Mesothelial cell of epicardium (in vitro differentiated cells): Measurements from ENCODE around the gene STX3. TPM values are rescaled to one million over a fixed set of nuclear protein-coding genes. Genes with fewer than 3 reads are reported as not detected.

Experiments
- DNase-seq, 2 experiments: peaks; one replicate each; pipeline ENCODE4 v3.0.0; 2021; ENCODE audit warnings: low spot score in 2 of 2; ENCODE audit not compliant: unreplicated experiment in 2 of 2
- H3K27ac Mint-ChIP-seq: 2 replicates; pipeline ENCODE4 v1.8.0; 2021; ENCODE audit warnings: mixed read lengths
- H3K27me3 Mint-ChIP-seq: 2 replicates; pipeline ENCODE4 v1.8.0; 2021; ENCODE audit warnings: low read depth, mixed read lengths
- H3K36me3 Mint-ChIP-seq: 2 replicates; pipeline ENCODE4 v1.8.0; 2021; ENCODE audit warnings: mixed read lengths
- H3K4me1 Mint-ChIP-seq: 2 replicates; pipeline ENCODE4 v1.8.0; 2021; ENCODE audit warnings: mixed read lengths
- H3K4me3 Mint-ChIP-seq: 2 replicates; pipeline ENCODE4 v1.8.0; 2021; ENCODE audit warnings: mild to moderate bottlenecking, moderate library complexity, mixed read lengths
- H3K9me3 Mint-ChIP-seq: 2 replicates; pipeline ENCODE4 v1.8.0; 2021; ENCODE audit warnings: mixed read lengths
- total RNA-seq: library from RNA; stranded (reverse); gene quantifications from 3 replicates; pipeline ENCODE4 v1.2.1, GENCODE V29; 2021
- TF ChIP-seq, protein P1 (sequence below): fragments of 200-600 bp; sonication (generic); IDR thresholded peaks from one replicate; pipeline ENCODE4 v1.5.0; 2021; ENCODE audit warnings: antibody characterized with exemption; ENCODE audit not compliant: unreplicated experiment

The STX3 gene
- total RNA-seq, 1 donor from 2014 or later, result 24.2 TPM

DNA sequence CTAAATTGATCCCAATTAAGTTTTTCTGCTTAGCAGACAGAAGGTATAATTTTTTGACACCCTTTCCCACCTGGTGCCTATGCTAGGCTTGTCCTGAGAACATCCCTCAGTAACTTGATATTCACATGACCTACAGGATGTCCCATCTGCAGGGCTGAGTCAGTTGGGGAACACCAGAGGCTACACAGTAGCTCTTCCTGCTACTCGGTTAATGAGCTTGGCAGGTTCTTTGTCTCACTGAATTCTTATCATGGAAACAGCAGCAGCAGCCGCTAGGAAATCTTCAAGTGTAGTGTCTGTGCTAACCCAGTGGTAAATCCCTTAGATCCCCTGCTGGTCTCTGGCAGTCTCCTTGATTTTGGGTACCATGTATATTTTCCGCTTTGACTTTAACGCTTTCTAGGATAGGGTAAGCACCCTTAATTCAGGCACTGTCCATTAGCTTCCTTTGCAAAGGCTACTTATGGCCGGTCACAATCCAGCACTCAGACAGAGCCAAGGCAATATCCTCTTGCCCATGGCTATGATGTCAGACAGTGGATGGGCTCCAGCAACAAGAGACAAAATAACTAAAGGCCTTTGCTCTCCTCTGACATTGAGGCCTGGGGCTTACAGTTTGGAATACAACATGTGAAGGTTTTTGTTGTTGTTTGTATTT, 46.9 kb downstream of the STX3 start:
- Mint-ChIP-seq H3K36me3 (peaks cover 6% of the 10 kb centered on the region), H3K4me1 (no peaks in the 10 kb centered on the region), H3K9me3 (no peaks in the 10 kb centered on the region), H3K4me3 (no peak overlapping the region), H3K27me3 (no peaks in the 10 kb centered on the region), H3K27ac (no peak overlapping the region)
- DNase-seq, result no peak
- TF ChIP-seq, protein P1, sequence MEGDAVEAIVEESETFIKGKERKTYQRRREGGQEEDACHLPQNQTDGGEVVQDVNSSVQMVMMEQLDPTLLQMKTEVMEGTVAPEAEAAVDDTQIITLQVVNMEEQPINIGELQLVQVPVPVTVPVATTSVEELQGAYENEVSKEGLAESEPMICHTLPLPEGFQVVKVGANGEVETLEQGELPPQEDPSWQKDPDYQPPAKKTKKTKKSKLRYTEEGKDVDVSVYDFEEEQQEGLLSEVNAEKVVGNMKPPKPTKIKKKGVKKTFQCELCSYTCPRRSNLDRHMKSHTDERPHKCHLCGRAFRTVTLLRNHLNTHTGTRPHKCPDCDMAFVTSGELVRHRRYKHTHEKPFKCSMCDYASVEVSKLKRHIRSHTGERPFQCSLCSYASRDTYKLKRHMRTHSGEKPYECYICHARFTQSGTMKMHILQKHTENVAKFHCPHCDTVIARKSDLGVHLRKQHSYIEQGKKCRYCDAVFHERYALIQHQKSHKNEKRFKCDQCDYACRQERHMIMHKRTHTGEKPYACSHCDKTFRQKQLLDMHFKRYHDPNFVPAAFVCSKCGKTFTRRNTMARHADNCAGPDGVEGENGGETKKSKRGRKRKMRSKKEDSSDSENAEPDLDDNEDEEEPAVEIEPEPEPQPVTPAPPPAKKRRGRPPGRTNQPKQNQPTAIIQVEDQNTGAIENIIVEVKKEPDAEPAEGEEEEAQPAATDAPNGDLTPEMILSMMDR, result no peak

DNA sequence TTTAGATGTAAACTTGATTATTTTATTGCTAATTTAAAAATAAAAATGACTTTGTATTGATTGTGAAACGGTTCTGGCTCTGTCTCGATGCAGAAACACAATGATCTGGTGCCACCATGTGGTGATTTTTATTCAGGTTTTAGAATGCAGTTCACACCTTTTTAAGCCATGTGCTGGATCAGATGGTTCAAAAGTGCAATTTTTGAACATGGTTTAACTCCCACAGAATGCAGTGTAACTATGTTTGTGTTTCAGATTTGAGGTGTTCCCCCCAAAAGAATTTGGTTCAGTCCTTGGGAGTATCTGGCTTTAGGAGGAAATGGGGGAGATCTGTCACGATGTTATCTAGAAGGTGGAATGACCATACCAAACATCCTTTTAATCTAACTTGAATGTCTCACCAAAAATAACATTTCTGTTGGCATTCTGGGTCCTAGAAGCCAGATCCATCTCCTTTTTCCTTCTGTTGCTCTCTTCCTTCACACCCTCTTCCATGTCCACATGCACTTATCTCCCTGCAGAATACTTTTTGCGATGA, 47.5 kb downstream of the STX3 start:
- Mint-ChIP-seq H3K27ac (no peak overlapping the region), H3K4me1 (no peaks in the 10 kb centered on the region), H3K4me3 (no peak overlapping the region), H3K9me3 (no peaks in the 10 kb centered on the region), H3K36me3 (peaks cover 7% of the 10 kb centered on the region), H3K27me3 (no peaks in the 10 kb centered on the region)
- TF ChIP-seq, protein P1, result peak; percentile 63
- DNase-seq, result no peak

DNA sequence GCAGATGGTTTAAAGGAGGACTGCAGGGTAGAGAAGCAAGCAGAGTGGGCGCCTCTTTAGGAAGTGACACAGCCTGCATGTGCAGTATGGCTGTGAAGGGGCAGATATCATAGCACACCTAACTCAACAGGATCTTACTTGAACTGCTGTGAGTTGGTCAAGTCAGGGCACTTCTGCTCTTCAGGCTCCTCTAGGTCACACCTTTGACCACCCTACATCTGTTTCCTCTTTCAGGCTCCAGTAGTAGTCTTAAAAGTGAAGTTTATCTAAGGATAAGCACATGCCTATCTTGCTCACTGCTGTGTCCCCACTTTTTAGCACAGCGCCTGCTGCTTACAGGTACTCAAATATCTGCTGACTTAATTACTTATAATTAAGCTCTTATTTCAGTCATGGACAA, 48.9 kb downstream of the STX3 start:
- Mint-ChIP-seq H3K36me3 (peaks cover 7% of the 10 kb centered on the region), H3K4me1 (no peaks in the 10 kb centered on the region)

DNA sequence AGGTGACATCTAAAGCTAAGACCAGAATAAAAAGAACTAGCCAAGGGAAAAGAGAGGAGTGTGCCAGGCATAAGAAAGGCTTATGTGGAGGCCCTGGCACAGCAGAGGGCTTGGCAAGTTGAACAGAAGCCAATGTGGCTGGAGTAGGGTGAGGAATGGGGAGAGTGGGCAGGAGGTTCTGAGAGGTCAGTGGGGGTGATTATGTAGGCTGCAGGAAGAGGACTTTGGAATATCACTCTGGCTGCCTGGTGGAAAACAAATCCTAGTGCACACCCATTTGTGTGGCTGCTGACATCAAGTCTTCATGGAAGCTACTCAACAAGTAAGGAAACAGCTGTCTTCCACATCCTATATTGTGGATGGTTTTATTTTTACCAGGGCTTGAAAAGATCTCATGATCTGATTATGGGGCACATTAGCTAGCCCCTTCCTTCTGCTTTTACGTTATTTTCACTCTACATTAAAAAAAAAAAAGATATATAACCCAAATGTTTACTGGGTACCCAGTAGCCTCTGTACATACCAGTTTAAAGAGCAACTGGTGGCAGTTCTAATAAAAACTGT, 52.0 kb downstream of the STX3 start:
- H3K36me3 Mint-ChIP-seq, result peaks cover 7% of the 10 kb centered on the region
- H3K4me3 Mint-ChIP-seq, result no peak overlapping the region
- TF ChIP-seq, protein P1, result no peak
- H3K27me3 Mint-ChIP-seq, result no peaks in the 10 kb centered on the region
- DNase-seq, result no peak
- no peak overlapping the region for H3K27ac Mint-ChIP-seq
- peaks cover 11% of the 10 kb centered on the region for H3K4me1 Mint-ChIP-seq
- H3K9me3 Mint-ChIP-seq, result peaks cover 4% of the 10 kb centered on the region

More for the DNA sequence above, 48.9 kb downstream of the STX3 start:
- TF ChIP-seq, protein P1, result no peak
- no peak for DNase-seq
- Mint-ChIP-seq H3K27me3 (no peaks in the 10 kb centered on the region), H3K4me3 (no peak overlapping the region), H3K9me3 (no peaks in the 10 kb centered on the region), H3K27ac (no peak overlapping the region)

DNA sequence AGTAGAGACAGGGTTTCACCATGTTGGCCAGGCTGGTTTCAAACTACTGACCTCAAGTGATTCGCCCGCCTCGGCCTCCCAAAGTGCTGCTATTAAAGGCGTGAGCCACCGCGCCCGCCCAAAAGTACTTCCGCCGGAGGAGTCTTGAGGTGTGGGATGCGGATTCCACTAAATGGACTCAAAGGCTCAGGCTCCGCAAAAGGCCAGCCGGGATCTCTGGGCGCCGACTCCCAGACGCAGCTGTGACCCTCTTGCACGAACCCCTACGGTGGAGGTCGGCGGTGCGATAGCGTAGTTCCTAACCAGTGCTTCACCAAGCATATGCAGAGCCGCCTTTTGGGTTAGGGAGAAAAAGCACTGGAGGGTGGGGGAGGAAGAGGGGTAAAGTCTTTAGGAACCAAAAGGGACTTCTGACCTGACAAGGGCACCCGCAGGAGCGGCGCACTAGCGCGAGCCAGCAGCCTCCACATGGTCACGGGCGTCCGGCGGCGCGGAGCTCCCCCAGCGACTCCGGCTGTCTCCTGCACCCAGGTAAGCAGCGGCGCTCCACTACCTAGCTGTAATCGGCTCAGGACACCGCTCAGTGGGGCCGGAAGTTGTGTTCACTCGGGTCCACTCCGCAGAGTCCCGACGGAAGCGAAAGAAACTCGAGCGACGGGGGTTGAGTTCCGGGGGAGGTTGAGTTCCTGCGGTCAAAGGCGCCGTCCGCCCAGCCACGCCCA, 55.2 kb downstream of the STX3 start, which contains the start of gene MRPL16:
Gene MRPL16, minus strand, starts transcription at position 590 of the 722 bp plus-strand sequence. Its CDS starts 120 bp downstream, at position 470.
- Mint-ChIP-seq H3K36me3 (peaks cover 7% of the 10 kb centered on the region), H3K27ac (peak within 1 kb of the TSS; percentile 95), H3K4me1 (peaks cover 11% of the 10 kb centered on the region), H3K27me3 (peaks cover 6% of the 10 kb centered on the region), H3K4me3 (peak within 1 kb of the TSS; percentile 92), H3K9me3 (peaks cover 4% of the 10 kb centered on the region)
- DNase-seq, result peak; percentile 73 to 91
- TF ChIP-seq, protein P1, result peak; percentile 15
